ENCODE data around the gene TMED4. TPM values are rescaled to one million over a fixed set of nuclear protein-coding genes. Genes with fewer than 3 reads are reported as not detected.
"Not testable (repeated sequence)": the region's sequence is repeated elsewhere in the genome, so short reads cannot be mapped to it uniquely, and the experiment has no call there.

TMED4 gene
- total RNA-seq, 2 experiments from 2014 or later, result 68.6 to 80.5 TPM

DNA sequence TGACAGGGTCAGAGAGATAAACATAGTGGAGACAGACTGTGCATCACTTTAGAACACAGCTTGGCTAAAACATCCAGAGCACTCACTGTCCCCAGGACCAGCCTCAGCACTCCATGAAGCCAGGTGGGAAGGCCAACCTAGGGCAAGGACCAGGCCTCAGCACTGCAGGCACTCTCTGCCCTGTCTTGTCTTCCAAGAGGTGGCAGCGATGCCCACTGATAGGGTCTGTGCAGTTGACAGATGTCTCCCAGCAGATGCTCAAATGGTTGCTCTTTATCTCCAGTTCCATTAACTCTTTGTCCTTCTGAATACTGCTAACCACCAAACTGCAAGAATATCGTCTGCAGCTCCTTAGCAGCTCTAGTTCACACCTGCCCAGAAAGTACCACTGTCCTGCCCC is 17.4 kb downstream of the TMED4 start:
- Histone ChIP-seq H4K20me1 (ENCODE audit: insufficient read depth, low read length) (no peaks in the 10 kb centered on the region; the same call in 1 of the 2 replicates), H3K4me1 (ENCODE audit: insufficient read depth, low read length, poor library complexity, severe bottlenecking) (no peaks in the 10 kb centered on the region), H3K36me3 (ENCODE audit: insufficient read depth, low read length) (peaks cover 61% of the 10 kb centered on the region), H3K9me3 (ENCODE audit: low read length) (no peaks in the 10 kb centered on the region), H3K4me3 (ENCODE audit: low read depth, low read length, poor library complexity, severe bottlenecking) (no peak overlapping the region), H3K79me2 (ENCODE audit: insufficient read depth, low read depth, low read length) (no peaks in the 10 kb centered on the region), H2AFZ (ENCODE audit: low read length) (no peak overlapping the region), H3K27ac (ENCODE audit: low read depth, low read length, poor library complexity, severe bottlenecking) (no peak overlapping the region), H3K4me2 (ENCODE audit: low read length) (no peak overlapping the region), H3K9me2 (ENCODE audit: insufficient read depth, low read length) (no peaks in the 10 kb centered on the region)
- ChIA-PET CTCF (ENCODE audit: unreplicated experiment) (interaction anchor here (0.6 to 2.2 kb wide), 6 partner anchors 8 to 571 kb away, joined by 3 to 8 read pairs (median 5); no protein-coding TSS in a partner anchor), POLR2A (interaction anchor here (0.9 to 1.9 kb wide), 3 partner anchors 9 to 73 kb away, joined by 3 to 8 read pairs (median 5); partner anchors contain the start of gene DDX56)
- TF ChIP-seq EZH2phosphoT487 (IDR thresholded peaks at IDR 0.05; ENCODE audit: borderline replicate concordance, low read depth, low read length), result no peak
- TF ChIP-seq, protein P1, sequence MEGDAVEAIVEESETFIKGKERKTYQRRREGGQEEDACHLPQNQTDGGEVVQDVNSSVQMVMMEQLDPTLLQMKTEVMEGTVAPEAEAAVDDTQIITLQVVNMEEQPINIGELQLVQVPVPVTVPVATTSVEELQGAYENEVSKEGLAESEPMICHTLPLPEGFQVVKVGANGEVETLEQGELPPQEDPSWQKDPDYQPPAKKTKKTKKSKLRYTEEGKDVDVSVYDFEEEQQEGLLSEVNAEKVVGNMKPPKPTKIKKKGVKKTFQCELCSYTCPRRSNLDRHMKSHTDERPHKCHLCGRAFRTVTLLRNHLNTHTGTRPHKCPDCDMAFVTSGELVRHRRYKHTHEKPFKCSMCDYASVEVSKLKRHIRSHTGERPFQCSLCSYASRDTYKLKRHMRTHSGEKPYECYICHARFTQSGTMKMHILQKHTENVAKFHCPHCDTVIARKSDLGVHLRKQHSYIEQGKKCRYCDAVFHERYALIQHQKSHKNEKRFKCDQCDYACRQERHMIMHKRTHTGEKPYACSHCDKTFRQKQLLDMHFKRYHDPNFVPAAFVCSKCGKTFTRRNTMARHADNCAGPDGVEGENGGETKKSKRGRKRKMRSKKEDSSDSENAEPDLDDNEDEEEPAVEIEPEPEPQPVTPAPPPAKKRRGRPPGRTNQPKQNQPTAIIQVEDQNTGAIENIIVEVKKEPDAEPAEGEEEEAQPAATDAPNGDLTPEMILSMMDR (conservative IDR thresholded peaks at IDR 0.05; ENCODE audit: low read length), result no peak
- no TSS peak for BruUV-seq (replicated peaks)
- no peak for DNase-seq (ENCODE audit: low spot score)
- intact Hi-C loops (cut with micrococcal nuclease; ENCODE audit: unreplicated experiment), result loop anchor here (1.0 to 5.0 kb wide), 4 partner anchors 72 to 323 kb away; partner anchors contain the start of gene NUDCD3

DNA sequence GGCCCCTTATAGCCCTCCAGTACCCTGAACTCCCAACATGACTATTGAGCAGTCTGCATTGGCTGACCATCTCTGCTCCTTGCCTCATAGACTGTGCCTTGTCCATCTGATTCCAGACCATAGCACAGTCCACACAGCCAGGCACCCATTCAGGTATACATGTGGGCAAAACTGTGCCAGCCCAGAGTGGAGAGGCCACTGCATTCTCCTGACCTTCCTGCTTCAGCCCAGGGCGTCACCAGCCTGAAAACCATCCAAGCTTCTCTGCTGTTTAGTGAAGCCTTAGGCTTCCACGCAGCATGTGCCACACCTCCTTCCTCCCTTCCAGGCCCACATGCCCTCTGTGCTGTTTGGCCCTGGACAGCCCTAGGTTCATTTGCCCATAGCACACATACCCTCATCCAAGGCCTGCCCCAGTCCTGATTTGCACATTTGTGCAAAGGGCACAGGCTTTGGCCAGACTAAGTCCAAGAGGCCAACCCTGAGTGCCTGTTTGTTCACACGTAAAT is 18.8 kb downstream of the TMED4 start:
- Histone ChIP-seq H4K20me1 (ENCODE audit: insufficient read depth, low read length) (no peaks in the 10 kb centered on the region; the same call in 1 of the 2 replicates), H3K36me3 (ENCODE audit: insufficient read depth, low read length) (peaks cover 48% of the 10 kb centered on the region), H3K4me3 (ENCODE audit: low read depth, low read length, poor library complexity, severe bottlenecking) (no peak overlapping the region), H2AFZ (ENCODE audit: low read length) (no peak overlapping the region), H3K4me1 (ENCODE audit: insufficient read depth, low read length, poor library complexity, severe bottlenecking) (no peaks in the 10 kb centered on the region), H3K9me2 (ENCODE audit: insufficient read depth, low read length) (no peaks in the 10 kb centered on the region), H3K9me3 (ENCODE audit: low read length) (no peaks in the 10 kb centered on the region), H3K4me2 (ENCODE audit: low read length) (no peak overlapping the region), H3K79me2 (ENCODE audit: insufficient read depth, low read depth, low read length) (no peaks in the 10 kb centered on the region), H3K27ac (ENCODE audit: low read depth, low read length, poor library complexity, severe bottlenecking) (no peak overlapping the region)
- no peak for DNase-seq (ENCODE audit: low spot score)
- no TSS peak for BruUV-seq (replicated peaks)
- no peak for TF ChIP-seq EZH2phosphoT487 (IDR thresholded peaks at IDR 0.05; ENCODE audit: borderline replicate concordance, low read depth, low read length)
- TF ChIP-seq, protein P1 (conservative IDR thresholded peaks at IDR 0.05; ENCODE audit: low read length), result no peak
- ChIA-PET CTCF (ENCODE audit: unreplicated experiment) (no interaction called here), POLR2A (interaction anchor here (1.0 kb wide), 1 partner anchor 10 kb away, joined by 6 read pairs; the partner anchor contains the start of gene DDX56)
- intact Hi-C loops (cut with micrococcal nuclease; ENCODE audit: unreplicated experiment), result no loop called here

DNA sequence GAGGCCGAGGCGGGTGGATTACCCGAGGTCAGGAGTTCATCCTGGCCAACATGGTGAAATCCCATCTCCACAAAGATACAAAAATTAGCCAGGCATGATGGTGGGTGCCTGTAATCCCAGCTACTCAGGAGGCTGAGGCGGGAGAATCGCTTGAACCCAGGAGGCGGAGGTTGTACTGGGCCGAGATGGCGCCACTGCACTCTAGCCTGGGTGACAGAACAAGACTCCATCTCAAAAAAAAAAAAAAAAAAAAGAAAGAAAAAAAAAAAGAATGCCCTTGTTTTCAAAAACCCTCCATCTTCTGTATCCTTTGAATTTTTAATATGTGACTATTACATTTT is 19.4 kb downstream of the TMED4 start:
- H2AFZ ChIP-seq (ENCODE audit: low read length); intact Hi-C loops (cut with micrococcal nuclease; ENCODE audit: unreplicated experiment); H3K4me3 ChIP-seq (ENCODE audit: low read depth, low read length, poor library complexity, severe bottlenecking); CTCF ChIA-PET (ENCODE audit: unreplicated experiment); H3K9me3 ChIP-seq (ENCODE audit: low read length); H4K20me1 ChIP-seq (ENCODE audit: insufficient read depth, low read length); H3K9me2 ChIP-seq (ENCODE audit: insufficient read depth, low read length); H3K4me2 ChIP-seq (ENCODE audit: low read length); H3K79me2 ChIP-seq (ENCODE audit: insufficient read depth, low read depth, low read length); DNase-seq (ENCODE audit: low spot score); H3K27ac ChIP-seq (ENCODE audit: low read depth, low read length, poor library complexity, severe bottlenecking); H3K4me1 ChIP-seq (ENCODE audit: insufficient read depth, low read length, poor library complexity, severe bottlenecking): not testable (repeated sequence)
- BruUV-seq (replicated peaks), result TSS peak; percentile 49
- H3K36me3 ChIP-seq (ENCODE audit: insufficient read depth, low read length), result peaks cover 41% of the 10 kb centered on the region
- POLR2A ChIA-PET, result interaction anchor here (2.0 kb wide), 1 partner anchor 11 kb away, joined by 4 read pairs; the partner anchor contains the start of gene DDX56
